Activated CD4-positive, alpha-beta T cell treated with anti-CD3 and anti-CD28 coated beads for 36 hours (primary cell): ENCODE measurements around the gene MTFP1. TPM values are rescaled to one million over a fixed set of nuclear protein-coding genes. Genes with fewer than 3 reads are reported as not detected.
"Not testable (repeated sequence)": the region's sequence is repeated elsewhere in the genome, so short reads cannot be mapped to it uniquely, and the experiment has no call there.

ENCODE experiments used
- ATAC-seq: fragments of 200-7000 bp; cut with Tn5 transposase; one replicate; pipeline ENCODE4 v1.10.0; 2021; ENCODE audit warnings: mild to moderate bottlenecking, moderate library complexity
- CTCF ChIA-PET: fragments of 350-600 bp; sonication (Branson Sonifier 250); formaldehyde crosslinking; loops from one replicate; lab custom pipeline; 2021; ENCODE audit warnings: antibody characterized with exemption; lab: Charles Lee
- POLR2A ChIA-PET: fragments of 350-600 bp; sonication (Branson Sonifier 250); formaldehyde crosslinking; loops from one replicate; lab custom pipeline; 2021; ENCODE audit warnings: antibody characterized with exemption, inconsistent platforms; lab: Charles Lee
- DNase-seq: peaks from one replicate; pipeline ENCODE4 v3.0.0-alpha.2; 2020
- H3K27ac Mint-ChIP-seq: one replicate; pipeline ENCODE4 v1.8.0; 2021; ENCODE audit warnings: mixed read lengths
- H3K27me3 Mint-ChIP-seq: one replicate; pipeline ENCODE4 v1.8.0; 2021; ENCODE audit warnings: mixed read lengths
- H3K36me3 Mint-ChIP-seq: one replicate; pipeline ENCODE4 v1.8.0; 2021; ENCODE audit warnings: low read depth, mixed read lengths
- H3K4me1 Mint-ChIP-seq: one replicate; pipeline ENCODE4 v1.8.0; 2021; ENCODE audit warnings: mixed read lengths
- H3K4me3 Mint-ChIP-seq: one replicate; pipeline ENCODE4 v1.8.0; 2021; ENCODE audit warnings: mild to moderate bottlenecking, moderate library complexity, mixed read lengths
- H3K9me3 Mint-ChIP-seq: one replicate; pipeline ENCODE4 v1.8.0; 2021; ENCODE audit warnings: low read depth, mixed read lengths
- intact Hi-C, 2 experiments: fragments of 100-400 bp; cut with DNase I in 1 of 2; cut with micrococcal nuclease in 1 of 2; formaldehyde crosslinking; loops; one replicate each; pipeline versions ENCODE4 v1.14.2 to v1.15.1; 2022 to 2024; cut with DNase I, micrococcal nuclease
- total RNA-seq, 2 experiments: library from RNA; stranded (reverse); gene quantifications; one replicate each; pipeline ENCODE4 v1.2.3, GENCODE V29; 2021

Gene MTFP1
- total RNA-seq, 2 experiments from 2014 or later, result 47.0 to 54.6 TPM

GRCh38 chr22:30435674-30436126 is 10.1 kb downstream of the MTFP1 start:
- ATAC-seq, result peak; percentile 87
- Mint-ChIP-seq H3K27ac (peak overlapping the region; percentile 93), H3K4me1 (peaks cover 27% of the 10 kb centered on the region), H3K27me3 (peaks cover 10% of the 10 kb centered on the region), H3K4me3 (peak overlapping the region; percentile 75), H3K36me3 (peaks cover 11% of the 10 kb centered on the region), H3K9me3 (peaks cover 10% of the 10 kb centered on the region)
- DNase-seq, result peak; percentile 85
- ChIA-PET CTCF (interaction anchor here (0.6 to 2.7 kb wide), 7 partner anchors 9 to 647 kb away, joined by 3 to 16 read pairs (median 4); partner anchors contain the start of gene MTFP1), POLR2A (interaction anchor here (1.0 kb wide), 1 partner anchor 21 kb away, joined by 3 read pairs; no protein-coding TSS in a partner anchor)
- intact Hi-C loops, result loop anchor here in 1 of 2 experiments (1.0 kb wide), 1 partner anchor 9 kb away; no protein-coding TSS in a partner anchor

GRCh38 chr22:30436196-30436595 is 10.6 kb downstream of the MTFP1 start:
- intact Hi-C loops, result no loop called here
- ChIA-PET POLR2A (interaction anchor here (1.0 kb wide), 1 partner anchor 21 kb away, joined by 3 read pairs; no protein-coding TSS in a partner anchor), CTCF (interaction anchor here (0.6 to 2.7 kb wide), 7 partner anchors 9 to 647 kb away, joined by 3 to 16 read pairs (median 4); partner anchors contain the start of gene MTFP1)
- H3K4me3 Mint-ChIP-seq, result peak overlapping the region; percentile 75
- peaks cover 13% of the 10 kb centered on the region for H3K27me3 Mint-ChIP-seq
- peaks cover 11% of the 10 kb centered on the region for H3K36me3 Mint-ChIP-seq
- DNase-seq (no peak), ATAC-seq (no peak)
- peak overlapping the region; percentile 93 for H3K27ac Mint-ChIP-seq
- peaks cover 10% of the 10 kb centered on the region for H3K9me3 Mint-ChIP-seq
- peaks cover 27% of the 10 kb centered on the region for H3K4me1 Mint-ChIP-seq

- POLR2A ChIA-PET, result no interaction called here
- ATAC-seq (no peak), DNase-seq (no peak)
- H3K27ac Mint-ChIP-seq, result no peak overlapping the region
- CTCF ChIA-PET, result interaction anchor here (1.7 kb wide), 1 partner anchor 12 kb away, joined by 8 read pairs; the partner anchor contains the start of gene MTFP1
- H3K9me3 Mint-ChIP-seq, result peaks cover 12% of the 10 kb centered on the region
- intact Hi-C loops, result no loop called here
- peaks cover 36% of the 10 kb centered on the region for H3K4me1 Mint-ChIP-seq
- H3K4me3 Mint-ChIP-seq, result no peak overlapping the region
- peaks cover 13% of the 10 kb centered on the region for H3K27me3 Mint-ChIP-seq
- peaks cover 11% of the 10 kb centered on the region for H3K36me3 Mint-ChIP-seq
Observed at GRCh38 chr22:30438559-30438958, 13.0 kb downstream of the MTFP1 start.

- DNase-seq, result no peak
- ChIA-PET POLR2A (no interaction called here), CTCF (interaction anchor here (1.7 kb wide), 1 partner anchor 13 kb away, joined by 8 read pairs; the partner anchor contains the start of gene MTFP1)
- Mint-ChIP-seq H3K27me3 (peaks cover 13% of the 10 kb centered on the region), H3K4me1 (peaks cover 29% of the 10 kb centered on the region), H3K4me3 (no peak overlapping the region), H3K9me3 (peaks cover 12% of the 10 kb centered on the region), H3K27ac (no peak overlapping the region), H3K36me3 (peaks cover 11% of the 10 kb centered on the region)
- no peak for ATAC-seq
- intact Hi-C loops, result no loop called here
Observed at GRCh38 chr22:30439226-30439625, 13.7 kb downstream of the MTFP1 start.

- Mint-ChIP-seq H3K36me3 (peaks cover 9% of the 10 kb centered on the region), H3K27me3 (peaks cover 13% of the 10 kb centered on the region), H3K4me1 (peaks cover 24% of the 10 kb centered on the region), H3K27ac (no peak overlapping the region), H3K9me3 (peaks cover 12% of the 10 kb centered on the region), H3K4me3 (no peak overlapping the region)
- intact Hi-C loops, result no loop called here
- CTCF ChIA-PET, result interaction anchor here (0.8 kb wide), 1 partner anchor 49 kb away, joined by 5 read pairs; no protein-coding TSS in a partner anchor
- POLR2A ChIA-PET, result no interaction called here
- DNase-seq (no peak), ATAC-seq (no peak)
Observed at GRCh38 chr22:30439836-30440235, 14.3 kb downstream of the MTFP1 start.

- intact Hi-C loops, result no loop called here
- H3K36me3 Mint-ChIP-seq, result no peaks in the 10 kb centered on the region
- POLR2A ChIA-PET, result no interaction called here
- peaks cover 17% of the 10 kb centered on the region for H3K27me3 Mint-ChIP-seq
- no peak overlapping the region for H3K4me3 Mint-ChIP-seq
- H3K4me1 Mint-ChIP-seq, result peaks cover 16% of the 10 kb centered on the region
- no peak for ATAC-seq
- H3K27ac Mint-ChIP-seq, result no peak overlapping the region
- CTCF ChIA-PET, result no interaction called here
- peaks cover 4% of the 10 kb centered on the region for H3K9me3 Mint-ChIP-seq
- DNase-seq, result no peak
Observed at GRCh38 chr22:30441088-30441487, 15.5 kb downstream of the MTFP1 start.

- H3K9me3 Mint-ChIP-seq, result peaks cover 2% of the 10 kb centered on the region
- CTCF ChIA-PET, result interaction anchor here (0.6 to 3.5 kb wide), 15 partner anchors 9 to 971 kb away, joined by 3 to 21 read pairs (median 4); partner anchors contain the start of genes CASTOR1, MTFP1 and SLC35E4
- no peak overlapping the region for H3K4me3 Mint-ChIP-seq
- peaks cover 16% of the 10 kb centered on the region for H3K4me1 Mint-ChIP-seq
- intact Hi-C loops, result loop anchor here (1.0 kb wide), 2 partner anchors 40 to 157 kb away; no protein-coding TSS in a partner anchor
- POLR2A ChIA-PET, result no interaction called here
- peak; percentile 81 for DNase-seq
- peak; percentile 73 for ATAC-seq
- peaks cover 17% of the 10 kb centered on the region for H3K27me3 Mint-ChIP-seq
- no peaks in the 10 kb centered on the region for H3K36me3 Mint-ChIP-seq
- no peak overlapping the region for H3K27ac Mint-ChIP-seq
Observed at GRCh38 chr22:30444632-30445437, 19.3 kb downstream of the MTFP1 start.

- ChIA-PET POLR2A (no interaction called here), CTCF (interaction anchor here (0.6 to 3.5 kb wide), 11 partner anchors 9 to 165 kb away, joined by 3 to 21 read pairs (median 5); partner anchors contain the start of genes CASTOR1 and MTFP1)
- ATAC-seq, result peak; percentile 6
Observed at GRCh38 chr22:30445438-30446145, 20.0 kb downstream of the MTFP1 start.

GRCh38 chr22:30447656-30448055 is 22.1 kb downstream of the MTFP1 start:
- peaks cover 11% of the 10 kb centered on the region for H3K4me1 Mint-ChIP-seq
- intact Hi-C loops, result no loop called here
- H3K9me3 Mint-ChIP-seq, result no peaks in the 10 kb centered on the region
- H3K4me3 Mint-ChIP-seq, result no peak overlapping the region
- ATAC-seq, result no peak
- H3K27me3 Mint-ChIP-seq, result peaks cover 11% of the 10 kb centered on the region
- H3K36me3 Mint-ChIP-seq, result no peaks in the 10 kb centered on the region
- no peak overlapping the region for H3K27ac Mint-ChIP-seq
- CTCF ChIA-PET, result no interaction called here
- POLR2A ChIA-PET, result no interaction called here
- no peak for DNase-seq

More at GRCh38 chr22:30445438-30446145, 20.0 kb downstream of the MTFP1 start:
- H3K9me3 Mint-ChIP-seq, result peaks cover 2% of the 10 kb centered on the region
- peaks cover 15% of the 10 kb centered on the region for H3K27me3 Mint-ChIP-seq
- H3K4me1 Mint-ChIP-seq, result peaks cover 16% of the 10 kb centered on the region
- no peak overlapping the region for H3K4me3 Mint-ChIP-seq
- no peak overlapping the region for H3K27ac Mint-ChIP-seq
- H3K36me3 Mint-ChIP-seq, result no peaks in the 10 kb centered on the region
- intact Hi-C loops, result loop anchor here (1.0 kb wide), 1 partner anchor 40 kb away; no protein-coding TSS in a partner anchor
- no peak for DNase-seq

- H3K9me3 Mint-ChIP-seq, DNase-seq, H3K4me1 Mint-ChIP-seq, POLR2A ChIA-PET, H3K4me3 Mint-ChIP-seq, ATAC-seq, H3K36me3 Mint-ChIP-seq, intact Hi-C loops, H3K27me3 Mint-ChIP-seq, H3K27ac Mint-ChIP-seq: not testable (repeated sequence)
- CTCF ChIA-PET, result interaction anchor here (0.8 to 1.1 kb wide), 2 partner anchors 24 to 626 kb away, joined by 3 to 4 read pairs; no protein-coding TSS in a partner anchor
Observed at GRCh38 chr22:30451488-30451887, 25.9 kb downstream of the MTFP1 start.

- ATAC-seq (no peak), DNase-seq (no peak)
- H3K36me3 Mint-ChIP-seq, result no peaks in the 10 kb centered on the region
- H3K4me1 Mint-ChIP-seq, result no peaks in the 10 kb centered on the region
- intact Hi-C loops, result no loop called here
- POLR2A ChIA-PET, result no interaction called here
- peaks cover 2% of the 10 kb centered on the region for H3K27me3 Mint-ChIP-seq
- H3K4me3 Mint-ChIP-seq, result no peak overlapping the region
- H3K9me3 Mint-ChIP-seq, result no peaks in the 10 kb centered on the region
- H3K27ac Mint-ChIP-seq, result no peak overlapping the region
- CTCF ChIA-PET, result interaction anchor here (1.2 kb wide), 1 partner anchor 11 kb away, joined by 3 read pairs; no protein-coding TSS in a partner anchor
Observed at GRCh38 chr22:30452861-30453260, 27.3 kb downstream of the MTFP1 start.
